Testis (tissue), 2 donors: ENCODE measurements around the gene PIK3C3.

Experiments used
- POLR2A ChIP-seq: fragments of 450-650 bp; IDR thresholded peaks from one replicate; pipeline ENCODE4 v1.6.1; 2017; ENCODE audit warnings: antibody characterized with exemption, mild to moderate bottlenecking, moderate library complexity
- TF ChIP-seq, protein P1 (sequence below), 3 experiments: fragments of 450-650 bp in 2 of 3; fragments of 200-600 bp in 1 of 3; sonication (generic) in 1 of 3; IDR thresholded peaks; one replicate each; pipeline ENCODE4 v1.5.1; 2016 to 2019; ENCODE audit warnings: antibody characterized with exemption in 3 of 3, mild to moderate bottlenecking in 2 of 3, moderate library complexity in 1 of 3

DNA sequence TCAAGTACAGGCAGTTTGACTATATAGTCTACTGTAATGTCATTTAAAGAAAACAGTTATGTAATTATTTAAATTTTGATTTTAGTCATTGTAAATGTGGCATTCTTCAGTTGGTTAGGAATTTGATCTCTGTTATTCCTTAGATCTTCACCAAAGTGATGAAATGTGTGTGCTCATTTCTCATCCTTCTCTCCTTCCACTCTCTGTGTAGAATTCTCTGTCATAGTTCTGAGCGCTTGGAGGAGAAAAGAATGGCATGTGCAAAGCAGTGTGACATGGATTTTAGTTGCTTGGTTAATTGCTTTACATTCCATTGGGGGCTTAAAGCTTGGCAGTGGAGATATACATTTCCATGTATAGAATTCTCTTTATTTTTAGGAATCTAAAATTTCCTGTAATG, 14.8 kb downstream of the PIK3C3 start:
- TF ChIP-seq, protein P1, sequence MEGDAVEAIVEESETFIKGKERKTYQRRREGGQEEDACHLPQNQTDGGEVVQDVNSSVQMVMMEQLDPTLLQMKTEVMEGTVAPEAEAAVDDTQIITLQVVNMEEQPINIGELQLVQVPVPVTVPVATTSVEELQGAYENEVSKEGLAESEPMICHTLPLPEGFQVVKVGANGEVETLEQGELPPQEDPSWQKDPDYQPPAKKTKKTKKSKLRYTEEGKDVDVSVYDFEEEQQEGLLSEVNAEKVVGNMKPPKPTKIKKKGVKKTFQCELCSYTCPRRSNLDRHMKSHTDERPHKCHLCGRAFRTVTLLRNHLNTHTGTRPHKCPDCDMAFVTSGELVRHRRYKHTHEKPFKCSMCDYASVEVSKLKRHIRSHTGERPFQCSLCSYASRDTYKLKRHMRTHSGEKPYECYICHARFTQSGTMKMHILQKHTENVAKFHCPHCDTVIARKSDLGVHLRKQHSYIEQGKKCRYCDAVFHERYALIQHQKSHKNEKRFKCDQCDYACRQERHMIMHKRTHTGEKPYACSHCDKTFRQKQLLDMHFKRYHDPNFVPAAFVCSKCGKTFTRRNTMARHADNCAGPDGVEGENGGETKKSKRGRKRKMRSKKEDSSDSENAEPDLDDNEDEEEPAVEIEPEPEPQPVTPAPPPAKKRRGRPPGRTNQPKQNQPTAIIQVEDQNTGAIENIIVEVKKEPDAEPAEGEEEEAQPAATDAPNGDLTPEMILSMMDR (IDR thresholded peaks at IDR 0.05): no peak
- no peak for TF ChIP-seq POLR2A
